Measurements from ENCODE around the gene EHBP1.

The EHBP1 gene

GRCh38 chr2:62718225-62718822 lies 12.8 kb downstream of the EHBP1 start:
- H3K4me3 Mint-ChIP-seq: no peak overlapping the region
- H3K9me3 Mint-ChIP-seq: peaks cover 9% of the 10 kb centered on the region
- no peak overlapping the region for H3K27ac Mint-ChIP-seq
- no peak for ATAC-seq
- peaks cover 32% of the 10 kb centered on the region for H3K36me3 Mint-ChIP-seq
- H3K4me1 Mint-ChIP-seq: peaks cover 12% of the 10 kb centered on the region
- no peaks in the 10 kb centered on the region for H3K27me3 Mint-ChIP-seq

GRCh38 chr2:62719757-62720156 lies 14.2 kb downstream of the EHBP1 start:
- no peaks in the 10 kb centered on the region for H3K27me3 Mint-ChIP-seq
- ATAC-seq: no peak
- peaks cover 41% of the 10 kb centered on the region for H3K36me3 Mint-ChIP-seq
- peaks cover 17% of the 10 kb centered on the region for H3K4me1 Mint-ChIP-seq
- no peak overlapping the region for H3K27ac Mint-ChIP-seq
- H3K4me3 Mint-ChIP-seq: no peak overlapping the region
- H3K9me3 Mint-ChIP-seq: peaks cover 13% of the 10 kb centered on the region

DNA sequence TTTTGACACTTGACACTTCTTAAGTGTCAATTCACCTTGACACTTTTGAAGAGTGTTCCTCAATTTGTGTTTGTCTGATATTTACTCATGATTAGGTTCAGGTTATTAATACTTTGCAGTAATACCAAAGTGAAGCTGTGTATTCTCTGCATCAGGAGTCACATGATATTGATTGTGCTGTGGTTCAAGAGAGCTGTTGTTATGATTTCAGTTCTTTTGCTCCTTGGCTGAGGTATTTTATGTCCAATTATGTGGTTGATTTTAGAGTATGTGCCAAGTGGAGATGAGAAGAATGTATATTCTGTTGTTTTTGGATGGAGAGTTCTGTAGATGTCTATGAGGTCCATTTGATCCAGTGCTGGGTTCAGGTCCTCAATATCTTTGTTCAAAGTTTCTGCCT lies 17.2 kb downstream of the EHBP1 start:
- no peak for ATAC-seq
- Mint-ChIP-seq H3K27ac (no peak overlapping the region), H3K4me1 (peaks cover 36% of the 10 kb centered on the region), H3K36me3 (peaks cover 50% of the 10 kb centered on the region), H3K27me3 (no peaks in the 10 kb centered on the region), H3K4me3 (no peak overlapping the region), H3K9me3 (peaks cover 13% of the 10 kb centered on the region)

DNA sequence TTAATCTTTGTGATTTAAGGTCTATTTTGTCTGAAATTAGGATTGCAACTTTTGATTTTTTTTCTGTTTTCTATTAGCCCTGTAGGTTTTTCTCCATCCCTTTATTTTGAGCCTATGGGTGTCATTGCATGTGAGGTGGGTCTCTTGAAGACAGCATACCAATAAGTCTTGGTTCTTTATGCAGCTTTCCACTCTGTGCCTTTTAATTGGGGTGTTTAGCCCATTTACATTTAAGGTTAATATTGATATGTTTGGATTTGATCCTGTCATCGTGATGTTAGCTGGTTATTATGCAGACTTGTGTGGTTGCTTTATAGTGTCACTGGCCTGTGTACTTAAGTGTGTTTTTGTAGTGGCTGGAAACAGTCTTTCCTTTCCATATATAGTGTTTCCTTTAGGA lies 17.7 kb downstream of the EHBP1 start:
- no peaks in the 10 kb centered on the region for H3K27me3 Mint-ChIP-seq
- ATAC-seq: no peak

DNA sequence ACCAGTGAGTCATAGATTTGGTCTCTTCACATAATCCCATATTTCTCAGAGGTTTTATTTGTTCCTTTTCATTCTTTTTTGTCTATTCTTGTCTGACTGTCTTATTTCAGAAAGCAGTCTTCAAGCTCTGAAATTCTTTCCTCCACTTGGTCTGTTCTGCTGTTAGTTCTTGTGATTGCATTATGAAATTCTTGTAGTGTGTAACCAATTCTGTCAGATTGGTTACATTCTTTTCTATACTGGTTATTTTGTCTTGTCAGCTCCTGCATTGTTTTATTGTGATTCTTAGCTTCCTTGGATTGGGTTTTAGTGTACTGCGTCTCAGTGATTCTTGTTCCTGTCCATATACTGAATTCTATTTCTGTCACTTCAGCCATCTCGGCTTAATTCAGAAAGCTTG lies 18.6 kb downstream of the EHBP1 start:
- Mint-ChIP-seq H3K36me3 (peaks cover 50% of the 10 kb centered on the region), H3K4me3 (no peak overlapping the region), H3K4me1 (peaks cover 40% of the 10 kb centered on the region), H3K27me3 (no peaks in the 10 kb centered on the region), H3K9me3 (peaks cover 13% of the 10 kb centered on the region), H3K27ac (no peak overlapping the region)
- no peak for ATAC-seq

More for the DNA sequence above, 17.7 kb downstream of the EHBP1 start:
- no peak overlapping the region for H3K27ac Mint-ChIP-seq
- H3K4me3 Mint-ChIP-seq: no peak overlapping the region
- H3K9me3 Mint-ChIP-seq: peaks cover 13% of the 10 kb centered on the region
- peaks cover 50% of the 10 kb centered on the region for H3K36me3 Mint-ChIP-seq
- H3K4me1 Mint-ChIP-seq: peaks cover 40% of the 10 kb centered on the region

- peaks cover 40% of the 10 kb centered on the region for H3K4me1 Mint-ChIP-seq
- peak; percentile 53 for ATAC-seq
- H3K27me3 Mint-ChIP-seq: no peaks in the 10 kb centered on the region
- H3K4me3 Mint-ChIP-seq: no peak overlapping the region
- peaks cover 50% of the 10 kb centered on the region for H3K36me3 Mint-ChIP-seq
- H3K27ac Mint-ChIP-seq: no peak overlapping the region
- peaks cover 13% of the 10 kb centered on the region for H3K9me3 Mint-ChIP-seq
Observed at GRCh38 chr2:62724886-62725711, 19.6 kb downstream of the EHBP1 start.

DNA sequence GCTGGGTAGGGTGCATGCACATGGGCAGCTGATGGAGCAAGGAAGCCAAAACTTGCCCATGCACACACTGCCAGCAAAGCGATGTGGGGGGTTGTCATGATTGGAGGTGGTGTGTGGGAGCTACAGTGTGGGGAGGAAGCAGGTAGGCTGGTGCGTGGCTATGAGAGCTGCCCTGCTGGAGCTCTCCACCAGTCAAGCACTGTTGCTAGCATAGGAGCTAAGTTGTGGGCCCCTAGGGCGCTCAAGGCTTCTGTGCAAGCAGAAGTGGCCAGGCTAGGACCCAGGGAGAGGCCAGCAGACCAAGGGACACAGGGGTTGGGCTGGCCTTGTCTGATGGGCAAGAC lies 20.2 kb downstream of the EHBP1 start:
- ATAC-seq: no peak
- peaks cover 17% of the 10 kb centered on the region for H3K9me3 Mint-ChIP-seq
- H3K4me1 Mint-ChIP-seq: peaks cover 40% of the 10 kb centered on the region
- H3K36me3 Mint-ChIP-seq: peaks cover 55% of the 10 kb centered on the region
- no peak overlapping the region for H3K4me3 Mint-ChIP-seq
- H3K27me3 Mint-ChIP-seq: no peaks in the 10 kb centered on the region
- no peak overlapping the region for H3K27ac Mint-ChIP-seq

GRCh38 chr2:62727259-62727867 lies 21.9 kb downstream of the EHBP1 start:
- peaks cover 56% of the 10 kb centered on the region for H3K36me3 Mint-ChIP-seq
- no peaks in the 10 kb centered on the region for H3K27me3 Mint-ChIP-seq
- H3K4me3 Mint-ChIP-seq: no peak overlapping the region
- H3K27ac Mint-ChIP-seq: no peak overlapping the region
- H3K9me3 Mint-ChIP-seq: peaks cover 24% of the 10 kb centered on the region
- peaks cover 37% of the 10 kb centered on the region for H3K4me1 Mint-ChIP-seq
- ATAC-seq: no peak

DNA sequence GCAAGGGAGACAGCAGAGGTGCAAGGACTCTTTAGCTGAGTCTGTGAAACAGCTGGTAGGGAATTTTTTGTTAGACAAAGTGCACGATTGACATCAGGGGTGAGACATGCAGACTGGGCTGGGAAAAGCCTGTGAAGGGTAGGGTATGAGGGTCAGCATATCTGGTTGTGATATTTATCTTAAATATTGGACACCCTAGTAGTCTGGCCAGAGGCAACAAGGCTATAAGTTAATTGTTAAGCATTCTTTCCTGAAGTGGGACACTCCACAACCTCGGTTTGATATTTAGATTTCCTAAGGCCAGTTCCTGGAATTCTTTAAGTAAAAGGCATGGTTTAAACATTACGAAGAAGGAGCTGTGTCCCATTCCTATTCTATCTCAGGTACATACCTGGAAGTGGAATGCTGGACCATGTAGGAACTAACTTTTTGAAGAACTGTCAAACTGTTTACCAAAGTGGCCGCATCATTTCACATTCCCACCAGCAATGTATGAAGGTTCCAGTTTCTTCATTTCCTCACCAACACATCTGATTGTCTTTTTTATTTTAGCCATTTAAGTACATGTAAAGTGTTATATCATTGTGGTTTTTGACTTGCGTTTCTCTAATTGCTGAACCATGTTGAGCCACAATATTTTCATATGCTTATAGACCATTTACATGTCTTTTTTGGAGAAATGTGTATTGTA lies 22.5 kb downstream of the EHBP1 start:
- Mint-ChIP-seq H3K4me1 (peaks cover 43% of the 10 kb centered on the region), H3K9me3 (peaks cover 20% of the 10 kb centered on the region), H3K36me3 (peaks cover 56% of the 10 kb centered on the region), H3K27ac (no peak overlapping the region), H3K4me3 (no peak overlapping the region), H3K27me3 (no peaks in the 10 kb centered on the region)
- no peak for ATAC-seq

DNA sequence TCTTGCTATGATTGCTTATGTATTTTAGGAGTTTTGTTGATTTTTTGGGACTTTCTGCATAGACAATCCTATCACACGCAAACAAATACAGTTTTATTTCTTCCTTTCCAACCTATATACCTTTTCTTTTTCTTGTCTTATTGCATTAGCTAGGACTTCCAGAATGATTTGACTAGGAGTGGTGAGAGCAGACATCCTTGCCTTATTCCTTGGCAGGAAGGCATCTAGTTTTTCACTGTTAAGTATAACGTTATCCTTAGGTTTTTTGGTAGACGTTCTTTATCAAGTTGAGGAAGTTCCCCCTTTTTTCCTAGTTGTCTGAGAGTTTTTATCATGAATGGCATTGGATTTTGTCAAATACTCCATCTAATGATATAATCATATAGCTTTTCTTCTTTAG lies 25.8 kb downstream of the EHBP1 start:
- Mint-ChIP-seq H3K27me3 (no peaks in the 10 kb centered on the region), H3K36me3 (peaks cover 30% of the 10 kb centered on the region), H3K4me1 (peaks cover 40% of the 10 kb centered on the region), H3K27ac (no peak overlapping the region), H3K4me3 (no peak overlapping the region), H3K9me3 (peaks cover 13% of the 10 kb centered on the region)
- no peak for ATAC-seq

GRCh38 chr2:62732262-62732777 lies 26.8 kb downstream of the EHBP1 start:
- no peak overlapping the region for H3K4me3 Mint-ChIP-seq
- H3K27ac Mint-ChIP-seq: no peak overlapping the region
- peaks cover 31% of the 10 kb centered on the region for H3K36me3 Mint-ChIP-seq
- H3K4me1 Mint-ChIP-seq: peaks cover 44% of the 10 kb centered on the region
- ATAC-seq: no peak
- no peaks in the 10 kb centered on the region for H3K27me3 Mint-ChIP-seq
- peaks cover 13% of the 10 kb centered on the region for H3K9me3 Mint-ChIP-seq

DNA sequence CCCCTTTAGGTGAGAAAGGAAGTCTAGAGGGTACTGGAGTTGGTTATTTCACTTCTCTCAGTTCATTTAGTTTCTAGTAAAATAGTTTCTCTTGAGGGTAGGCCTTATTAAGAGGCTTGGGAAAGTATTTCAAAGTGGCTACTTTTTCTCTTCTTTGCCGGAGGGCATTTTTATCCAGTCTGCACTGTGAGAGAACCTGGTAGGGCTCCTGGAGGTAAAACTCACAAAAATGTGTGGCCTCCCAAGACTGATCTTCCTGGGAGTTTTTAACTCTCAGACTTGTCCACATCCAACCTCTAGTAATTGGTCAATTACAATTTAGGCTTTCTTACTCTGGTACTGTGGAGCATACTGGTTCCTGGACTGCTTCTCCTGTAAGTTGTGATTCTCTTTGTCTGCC lies 28.0 kb downstream of the EHBP1 start:
- H3K4me3 Mint-ChIP-seq: no peak overlapping the region
- no peak overlapping the region for H3K27ac Mint-ChIP-seq
- H3K9me3 Mint-ChIP-seq: peaks cover 13% of the 10 kb centered on the region
- H3K27me3 Mint-ChIP-seq: no peaks in the 10 kb centered on the region
- H3K36me3 Mint-ChIP-seq: peaks cover 28% of the 10 kb centered on the region
- H3K4me1 Mint-ChIP-seq: peaks cover 46% of the 10 kb centered on the region
- no peak for ATAC-seq

DNA sequence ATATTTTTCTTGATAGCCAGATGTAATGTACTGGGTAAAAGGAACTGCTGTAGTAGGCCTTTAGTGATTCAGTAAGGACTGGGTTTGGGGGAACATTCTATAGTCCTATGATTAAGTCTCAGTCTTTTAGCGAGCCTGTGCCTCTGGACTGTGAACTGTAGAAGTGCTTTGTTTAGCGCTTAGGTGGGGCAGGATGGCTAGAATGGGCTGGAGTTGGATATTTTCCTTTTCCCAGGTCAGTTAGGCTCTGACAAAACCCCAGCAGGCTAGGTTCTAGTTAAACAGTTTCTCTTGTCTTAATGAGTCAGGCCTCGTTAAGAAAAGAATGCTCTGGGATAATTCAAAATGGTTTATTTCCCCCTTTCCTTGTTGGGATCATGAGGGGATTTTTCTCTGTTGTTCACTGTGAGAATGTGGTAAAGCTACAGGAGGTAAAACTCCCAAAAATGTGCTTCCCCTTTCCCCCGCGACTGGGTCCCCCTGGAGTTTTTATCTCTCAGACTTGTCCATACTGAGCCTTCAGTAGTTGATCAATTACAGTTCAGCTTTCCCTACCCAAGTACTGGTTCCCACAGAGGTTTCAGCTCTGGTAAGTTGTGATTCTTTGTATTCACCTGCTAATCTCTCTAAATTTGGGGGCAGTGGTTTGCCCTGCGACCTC lies 31.5 kb downstream of the EHBP1 start:
- Mint-ChIP-seq H3K27me3 (no peaks in the 10 kb centered on the region), H3K4me3 (no peak overlapping the region), H3K4me1 (peaks cover 62% of the 10 kb centered on the region), H3K27ac (no peak overlapping the region), H3K9me3 (peaks cover 5% of the 10 kb centered on the region), H3K36me3 (peaks cover 17% of the 10 kb centered on the region)
- no peak for ATAC-seq

GRCh38 chr2:62738981-62739936 lies 33.7 kb downstream of the EHBP1 start:
- Mint-ChIP-seq H3K27me3 (no peaks in the 10 kb centered on the region), H3K9me3 (no peaks in the 10 kb centered on the region), H3K4me1 (peaks cover 54% of the 10 kb centered on the region), H3K4me3 (no peak overlapping the region), H3K27ac (no peak overlapping the region), H3K36me3 (peaks cover 6% of the 10 kb centered on the region)
- no peak for ATAC-seq

Data from stimulated activated memory B cell treated with anti-CD40 and anti-IgM and Interleukin-4, amounts not matched to agents 10 μg/mL and 1 μg/mL and 100 μg/mL, for 72 hours (primary cell).